H9 (cell line): ENCODE measurements around the gene SOWAHB. TPM values are rescaled to one million over a fixed set of nuclear protein-coding genes. Genes with fewer than 3 reads are reported as not detected.

Experiments used
- DNase-seq: peaks from one replicate; pipeline ENCODE4 v3.0.0-alpha.2; 2017
- H2AFZ ChIP-seq: one replicate; pipeline ENCODE4 v1.6.1; 2013; ENCODE audit warnings: mild to moderate bottlenecking, low read length, control low read depth, moderate library complexity
- H2AK5ac ChIP-seq: 2 replicates; pipeline ENCODE4 v1.6.1; 2013; ENCODE audit warnings: low read length, control low read depth, mixed read lengths; ENCODE audit not compliant: insufficient read length
- H2BK120ac ChIP-seq: one replicate; pipeline ENCODE4 v1.6.1; 2013; ENCODE audit warnings: low read depth, mild to moderate bottlenecking, low read length, control low read depth, inconsistent platforms; ENCODE audit not compliant: poor library complexity, severe bottlenecking
- H2BK12ac ChIP-seq: 2 replicates; pipeline ENCODE4 v1.6.1; 2013; ENCODE audit warnings: low read length, control low read depth, mixed read lengths, low read depth; ENCODE audit not compliant: insufficient read length
- H2BK15ac ChIP-seq: 2 replicates; pipeline ENCODE4 v1.6.1; 2013; ENCODE audit warnings: low read depth, low read length, control low read depth
- H2BK20ac ChIP-seq: one replicate; pipeline ENCODE4 v1.6.1; 2013; ENCODE audit warnings: low read depth, mild to moderate bottlenecking, low read length, control low read depth, inconsistent platforms; ENCODE audit not compliant: poor library complexity, severe bottlenecking
- H2BK5ac ChIP-seq: 2 replicates; pipeline ENCODE4 v1.6.1; 2013; ENCODE audit warnings: low read length, control low read depth, mixed read lengths; ENCODE audit not compliant: insufficient read length
- H3K14ac ChIP-seq: 2 replicates; pipeline ENCODE4 v1.6.1; 2013; ENCODE audit warnings: low read length, control low read depth; ENCODE audit not compliant: insufficient read depth
- H3K18ac ChIP-seq: 2 replicates; pipeline ENCODE4 v1.6.1; 2013; ENCODE audit warnings: low read depth, mild to moderate bottlenecking, mixed read lengths, low read length, control low read depth; ENCODE audit not compliant: insufficient read length
- H3K23ac ChIP-seq: 2 replicates; pipeline ENCODE4 v1.6.1; 2013; ENCODE audit warnings: low read length, control low read depth, mixed read lengths, low read depth; ENCODE audit not compliant: insufficient read length
- H3K23me2 ChIP-seq: 2 replicates; pipeline ENCODE4 v1.6.1; 2013; ENCODE audit warnings: low read depth, mild to moderate bottlenecking, mixed read lengths, low read length, control low read depth; ENCODE audit not compliant: insufficient read length, poor library complexity, severe bottlenecking
- H3K27ac ChIP-seq: 2 replicates; pipeline ENCODE4 v1.5.1; 2013; ENCODE audit warnings: low read length, control low read depth, mixed read lengths, low read depth; ENCODE audit not compliant: insufficient read length
- H3K27me3 ChIP-seq: 2 replicates; pipeline ENCODE4 v1.6.1; 2013; ENCODE audit warnings: low read length, control low read depth, inconsistent platforms; ENCODE audit not compliant: insufficient read depth
- H3K4ac ChIP-seq: 2 replicates; pipeline ENCODE4 v1.6.1; 2013; ENCODE audit warnings: low read depth, mild to moderate bottlenecking, control low read depth, inconsistent platforms, low read length, moderate library complexity
- H3K4me1 ChIP-seq: 2 replicates; pipeline ENCODE4 v1.6.1; 2013; ENCODE audit warnings: low read length, control low read depth, inconsistent platforms; ENCODE audit not compliant: insufficient read depth
- H3K4me2 ChIP-seq: 2 replicates; pipeline ENCODE4 v1.6.1; 2013; ENCODE audit warnings: low read length, control low read depth, mixed read lengths; ENCODE audit not compliant: insufficient read length, insufficient read depth
- H3K56ac ChIP-seq: 2 replicates; pipeline ENCODE4 v1.6.1; 2013; ENCODE audit warnings: low read depth, mild to moderate bottlenecking, mixed read lengths, low read length, control low read depth; ENCODE audit not compliant: insufficient read length
- H3K79me1 ChIP-seq: 2 replicates; pipeline ENCODE4 v1.6.1; 2013; ENCODE audit warnings: low read depth, mild to moderate bottlenecking, moderate library complexity, low read length, control low read depth, inconsistent platforms; ENCODE audit not compliant: insufficient read depth, poor library complexity, severe bottlenecking
- H3K79me2 ChIP-seq: 2 replicates; pipeline ENCODE4 v1.6.1; 2013; ENCODE audit warnings: low read length, control low read depth, inconsistent platforms; ENCODE audit not compliant: insufficient read depth
- H3K9ac ChIP-seq: 2 replicates; pipeline ENCODE4 v1.6.1; 2013; ENCODE audit warnings: low read length, control low read depth, mixed read lengths; ENCODE audit not compliant: insufficient read length; ENCODE audit errors: extremely low read depth
- H3K9me3 ChIP-seq: one replicate; pipeline ENCODE4 v1.6.1; 2013; ENCODE audit warnings: low read depth, low read length, inconsistent platforms; ENCODE audit not compliant: control insufficient read depth
- H3T11ph ChIP-seq: one replicate; pipeline ENCODE4 v1.6.1; 2013; ENCODE audit warnings: mild to moderate bottlenecking, low read length, control low read depth, inconsistent platforms
- H4K20me1 ChIP-seq: one replicate; pipeline ENCODE4 v1.6.1; 2013; ENCODE audit not compliant: control insufficient read depth, insufficient read length, insufficient read depth
- H4K5ac ChIP-seq: 2 replicates; pipeline ENCODE4 v1.6.1; 2013; ENCODE audit warnings: low read depth, mild to moderate bottlenecking, mixed read lengths, low read length, control low read depth; ENCODE audit not compliant: insufficient read length
- H4K8ac ChIP-seq: replicated peaks from 2 replicates; pipeline ENCODE4 v1.6.1; 2013; ENCODE audit warnings: low read length, control low read depth, mixed read lengths, low read depth; ENCODE audit not compliant: insufficient read length
- H4K91ac ChIP-seq: 2 replicates; pipeline ENCODE4 v1.6.1; 2013; ENCODE audit warnings: low read depth, mild to moderate bottlenecking, moderate library complexity, mixed read lengths, low read length, control low read depth; ENCODE audit not compliant: insufficient read length
- H3K27ac Mint-ChIP-seq, 3 experiments: 2 replicates in 2 of 3; 3 replicates in 1 of 3; pipeline ENCODE4 v1.8.0; 2020 to 2021; ENCODE audit warnings: mixed read lengths in 3 of 3, mild to moderate bottlenecking in 1 of 3, moderate library complexity in 1 of 3
- H3K27me3 Mint-ChIP-seq: 2 replicates; pipeline ENCODE4 v1.8.0; 2021; ENCODE audit warnings: low read depth, mild to moderate bottlenecking, moderate library complexity, mixed read lengths
- H3K36me3 Mint-ChIP-seq, 3 experiments: 2 replicates in 2 of 3; 3 replicates in 1 of 3; pipeline ENCODE4 v1.8.0; 2020 to 2021; ENCODE audit warnings: low read depth in 3 of 3, mixed read lengths in 3 of 3; ENCODE audit not compliant: insufficient read depth in 1 of 3
- H3K4me1 Mint-ChIP-seq, 2 experiments: 2 replicates each; pipeline ENCODE4 v1.8.0; 2020; ENCODE audit warnings: mixed read lengths in 2 of 2
- H3K4me3 Mint-ChIP-seq, 2 experiments: 2 replicates in 1 of 2; 3 replicates in 1 of 2; pipeline ENCODE4 v1.8.0; 2020 to 2021; ENCODE audit warnings: mild to moderate bottlenecking in 2 of 2, mixed read lengths in 2 of 2, moderate library complexity in 1 of 2
- H3K9me3 Mint-ChIP-seq, 2 experiments: 2 replicates in 1 of 2; 3 replicates in 1 of 2; pipeline ENCODE4 v1.8.0; 2020; ENCODE audit warnings: mild to moderate bottlenecking in 2 of 2, mixed read lengths in 2 of 2, moderate library complexity in 1 of 2
- CTCF ChIP-seq: fragments of 200-600 bp; sonication (generic); conservative IDR thresholded peaks from 3 replicates; pipeline ENCODE4 v1.8.0; 2021; ENCODE audit warnings: antibody characterized with exemption, mild to moderate bottlenecking
- WGBS: extraction: QIAGEN DNeasy Blood & Tissue Kit; methylation state at CpG from one replicate; pipeline ENCODE4 v1.1.7; 2013; ENCODE audit warnings: missing lambda C conversion rate, low lambda C conversion rate, mixed read lengths; ENCODE audit not compliant: insufficient read length; ENCODE audit errors: extremely low coverage; 5-methylcytosine and 5-hydroxymethylcytosine counted together
- total RNA-seq: library from RNA; stranded (reverse); gene quantifications from 2 replicates; pipeline ENCODE4 v1.2.1, GENCODE V29; 2021

Gene SOWAHB
- total RNA-seq, 1 experiment from 2014 or later, result 0.26 TPM

GRCh38 chr4:76939184-76939583 lies 41.2 kb upstream of the SOWAHB start:
- no peak overlapping the region for H2AK5ac ChIP-seq
- no peak overlapping the region for H2BK15ac ChIP-seq
- peaks cover 2% of the 10 kb centered on the region for H3K27me3 Mint-ChIP-seq
- TF ChIP-seq CTCF, result no peak
- no peak overlapping the region for H3K4me3 Mint-ChIP-seq
- H3K27ac ChIP-seq, result no peak overlapping the region
- no peak overlapping the region for H3K23ac ChIP-seq
- H3K36me3 Mint-ChIP-seq, result peaks cover 0 to 11% (median 8%) of the 10 kb centered on the region in 3 experiments; a peak in 4 of 7 replicates
- WGBS, result no CpG with 5 or more reads among the region's 2 CpGs
- H4K8ac ChIP-seq, result no peak overlapping the region
- H3K14ac ChIP-seq, result no peak overlapping the region
- H2BK12ac ChIP-seq, result no peak overlapping the region
- H3K4me1 ChIP-seq, result no peaks in the 10 kb centered on the region
- no peak overlapping the region for H2BK120ac ChIP-seq
- DNase-seq, result no peak
- H3K4me1 Mint-ChIP-seq, result no peaks in the 10 kb centered on the region
- H2AFZ ChIP-seq, result no peak overlapping the region
- H3K9ac ChIP-seq, result no peak overlapping the region
- no peak overlapping the region for H3K18ac ChIP-seq
- no peak overlapping the region for H2BK20ac ChIP-seq
- H3K79me1 ChIP-seq, result no peaks in the 10 kb centered on the region
- H4K91ac ChIP-seq, result no peak overlapping the region
- no peak overlapping the region for H2BK5ac ChIP-seq
- H3K27ac Mint-ChIP-seq, result no peak overlapping the region
- H3K4me2 ChIP-seq, result no peak overlapping the region
- H4K5ac ChIP-seq, result no peak overlapping the region
- H3K23me2 ChIP-seq, result no peaks in the 10 kb centered on the region
- H3K56ac ChIP-seq, result no peak overlapping the region
- no peak overlapping the region for H3T11ph ChIP-seq
- no peaks in the 10 kb centered on the region for H4K20me1 ChIP-seq
- no peaks in the 10 kb centered on the region for H3K9me3 ChIP-seq
- H3K4ac ChIP-seq, result no peak overlapping the region
- no peaks in the 10 kb centered on the region for H3K79me2 ChIP-seq
- H3K9me3 Mint-ChIP-seq, result peaks cover 0 to 5% of the 10 kb centered on the region in 2 experiments; a peak in 3 of 5 replicates
- no peaks in the 10 kb centered on the region; the same call in 1 of the 2 replicates for H3K27me3 ChIP-seq
